Measurements from ENCODE around the gene RALGPS1. TPM values are rescaled to one million over a fixed set of nuclear protein-coding genes. Genes with fewer than 3 reads are reported as not detected.

Gene RALGPS1
- total and polyA plus RNA-seq, 2 of the 13 experiments (the other 11 are each of a cell fraction or from before 2014, with no cell fraction given), result 3.7 to 6.5 TPM

DNA sequence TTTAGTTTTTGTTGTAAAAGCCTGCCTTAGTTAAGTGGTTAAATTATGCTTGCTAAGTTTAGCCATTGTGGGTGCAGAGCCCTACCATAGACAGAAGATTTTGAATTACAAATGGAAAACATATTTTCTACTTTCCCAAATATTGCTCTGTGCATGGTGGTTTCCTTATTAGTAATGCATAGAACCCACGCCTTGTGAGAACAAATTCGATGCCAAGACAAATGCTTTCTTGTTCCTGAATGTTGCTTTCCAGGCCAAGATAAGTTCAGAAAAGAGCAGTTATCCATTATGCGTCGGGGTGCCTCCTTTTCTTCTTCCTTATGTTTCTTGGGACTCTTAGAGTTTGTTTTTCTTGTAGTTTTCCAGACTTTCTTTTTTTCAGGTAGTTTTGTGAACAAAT, 319.0 kb downstream of the RALGPS1 start:
- Histone ChIP-seq H3K27ac (ENCODE audit: extremely low read length, insufficient read depth, low read length) (no peak overlapping the region), H3K9ac (ENCODE audit: insufficient read depth, low read depth, low read length) (no peak overlapping the region), H3K4me3 (replicated peaks in 1 of 3; ENCODE audit: insufficient read depth in 1 of 3, low read depth in 2 of 3, low read length in 3 of 3) (no peak overlapping the region), H3K4me1 (ENCODE audit: insufficient read depth, low read length) (no peaks in the 10 kb centered on the region), H3K27me3 (ENCODE audit: control insufficient read depth in 1 of 2, insufficient read depth in 2 of 2, low read length in 2 of 2) (no peaks in the 10 kb centered on the region), H3K79me2 (ENCODE audit: insufficient read depth, low read length) (no peaks in the 10 kb centered on the region), H3K36me3 (replicated peaks in 1 of 2; ENCODE audit: control insufficient read depth in 1 of 2, insufficient read depth in 2 of 2, low read length in 2 of 2) (peaks cover 0 to 3% of the 10 kb centered on the region in 2 experiments; a peak in 1 of 5 replicates), H3K4me2 (ENCODE audit: low read depth, low read length) (no peak overlapping the region), H3K9me3 (ENCODE audit: low read length) (no peaks in the 10 kb centered on the region), H2AFZ (ENCODE audit: low read length) (no peak overlapping the region), H4K20me1 (ENCODE audit: insufficient read depth, low read length) (no peaks in the 10 kb centered on the region)
- no TSS peak for BruUV-seq (replicated peaks)
- ATAC-seq, result no peak
- FAIRE-seq, result no peak
- ChIA-PET POLR2A (no interaction called here), CTCF (ENCODE audit: low intra/inter-chr PET ratio, low total read pairs) (no interaction called here)
- in situ Hi-C loops (cut with HindIII; ENCODE audit: extremely low pct_ligation_motif_present, low pct_unique_long_range_greater_than_20kb), result no loop called here
- TF ChIP-seq ZFYVE20 (CRISPR knock-in tag; IDR thresholded peaks at IDR 0.05; ENCODE audit: borderline replicate concordance, low read depth), result no peak
- DNase-seq (ENCODE audit: low spot score), result no peak
- intact Hi-C loops (cut with micrococcal nuclease; ENCODE audit: unreplicated experiment), result no loop called here
- 99% methylated on average over 4 of the region's 4 CpGs for WGBS (ENCODE audit: low lambda C conversion rate)

DNA sequence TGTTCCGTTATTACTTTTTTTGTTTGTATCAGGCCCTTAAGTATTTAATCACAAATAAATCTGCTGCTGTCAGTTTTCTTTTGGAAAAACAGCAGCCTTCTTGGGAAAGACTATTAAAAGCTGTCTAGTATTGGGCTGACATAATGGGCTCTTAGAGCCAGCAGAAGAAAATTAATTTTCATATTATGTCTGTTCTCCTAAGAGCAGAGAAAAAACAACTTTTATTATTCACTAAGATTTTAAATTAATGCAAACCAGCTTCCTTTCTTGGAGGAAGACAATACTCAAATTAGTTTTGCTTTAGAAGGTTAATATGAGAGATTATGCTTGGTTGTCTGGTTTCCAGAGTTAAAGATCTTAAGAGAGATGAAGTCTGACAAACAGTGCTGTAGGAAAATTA, 319.4 kb downstream of the RALGPS1 start:
- Histone ChIP-seq H3K4me2 (ENCODE audit: low read depth, low read length) (no peak overlapping the region), H4K20me1 (ENCODE audit: insufficient read depth, low read length) (no peaks in the 10 kb centered on the region), H3K27ac (ENCODE audit: extremely low read length, insufficient read depth, low read length) (no peak overlapping the region), H3K4me1 (ENCODE audit: insufficient read depth, low read length) (no peaks in the 10 kb centered on the region), H3K27me3 (ENCODE audit: control insufficient read depth in 1 of 2, insufficient read depth in 2 of 2, low read length in 2 of 2) (no peaks in the 10 kb centered on the region), H3K9me3 (ENCODE audit: low read length) (no peaks in the 10 kb centered on the region), H2AFZ (ENCODE audit: low read length) (no peak overlapping the region), H3K79me2 (ENCODE audit: insufficient read depth, low read length) (no peaks in the 10 kb centered on the region), H3K9ac (ENCODE audit: insufficient read depth, low read depth, low read length) (no peak overlapping the region), H3K4me3 (replicated peaks in 1 of 3; ENCODE audit: insufficient read depth in 1 of 3, low read depth in 2 of 3, low read length in 3 of 3) (no peak overlapping the region), H3K36me3 (replicated peaks in 1 of 2; ENCODE audit: control insufficient read depth in 1 of 2, insufficient read depth in 2 of 2, low read length in 2 of 2) (peaks cover 0 to 3% of the 10 kb centered on the region in 2 experiments; a peak in 1 of 5 replicates)
- no peak for FAIRE-seq
- ChIA-PET CTCF (ENCODE audit: low intra/inter-chr PET ratio, low total read pairs) (no interaction called here), POLR2A (no interaction called here)
- BruUV-seq (replicated peaks), result no TSS peak
- in situ Hi-C loops (cut with HindIII; ENCODE audit: extremely low pct_ligation_motif_present, low pct_unique_long_range_greater_than_20kb) (no loop called here), intact Hi-C loops (cut with micrococcal nuclease; ENCODE audit: unreplicated experiment) (no loop called here)
- WGBS (ENCODE audit: low lambda C conversion rate), result 100% methylated on average over 1 of the region's 1 CpG
- no peak for DNase-seq (ENCODE audit: low spot score)
- no peak for ATAC-seq
- TF ChIP-seq, protein P1, sequence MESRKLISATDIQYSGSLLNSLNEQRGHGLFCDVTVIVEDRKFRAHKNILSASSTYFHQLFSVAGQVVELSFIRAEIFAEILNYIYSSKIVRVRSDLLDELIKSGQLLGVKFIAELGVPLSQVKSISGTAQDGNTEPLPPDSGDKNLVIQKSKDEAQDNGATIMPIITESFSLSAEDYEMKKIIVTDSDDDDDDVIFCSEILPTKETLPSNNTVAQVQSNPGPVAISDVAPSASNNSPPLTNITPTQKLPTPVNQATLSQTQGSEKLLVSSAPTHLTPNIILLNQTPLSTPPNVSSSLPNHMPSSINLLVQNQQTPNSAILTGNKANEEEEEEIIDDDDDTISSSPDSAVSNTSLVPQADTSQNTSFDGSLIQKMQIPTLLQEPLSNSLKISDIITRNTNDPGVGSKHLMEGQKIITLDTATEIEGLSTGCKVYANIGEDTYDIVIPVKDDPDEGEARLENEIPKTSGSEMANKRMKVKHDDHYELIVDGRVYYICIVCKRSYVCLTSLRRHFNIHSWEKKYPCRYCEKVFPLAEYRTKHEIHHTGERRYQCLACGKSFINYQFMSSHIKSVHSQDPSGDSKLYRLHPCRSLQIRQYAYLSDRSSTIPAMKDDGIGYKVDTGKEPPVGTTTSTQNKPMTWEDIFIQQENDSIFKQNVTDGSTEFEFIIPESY (CRISPR knock-in tag; IDR thresholded peaks at IDR 0.05), result no peak
- TF ChIP-seq SPEN (CRISPR knock-in tag; IDR thresholded peaks at IDR 0.05; ENCODE audit: low read depth) (no peak), PRMT3 (CRISPR knock-in tag; IDR thresholded peaks at IDR 0.05; ENCODE audit: borderline replicate concordance, low read depth) (no peak), RCOR2 (CRISPR knock-in tag; IDR thresholded peaks at IDR 0.05) (no peak), ZNF776 (CRISPR knock-in tag; IDR thresholded peaks at IDR 0.05) (no peak), HNF4G (IDR thresholded peaks at IDR 0.05; ENCODE audit: borderline replicate concordance, low read depth, low read length) (no peak), HNF4G (CRISPR knock-in tag; IDR thresholded peaks at IDR 0.05; ENCODE audit: borderline replicate concordance, low read depth) (no peak), MZF1 (CRISPR knock-in tag; IDR thresholded peaks at IDR 0.05; ENCODE audit: borderline replicate concordance) (no peak)
- TF ChIP-seq, protein P2, sequence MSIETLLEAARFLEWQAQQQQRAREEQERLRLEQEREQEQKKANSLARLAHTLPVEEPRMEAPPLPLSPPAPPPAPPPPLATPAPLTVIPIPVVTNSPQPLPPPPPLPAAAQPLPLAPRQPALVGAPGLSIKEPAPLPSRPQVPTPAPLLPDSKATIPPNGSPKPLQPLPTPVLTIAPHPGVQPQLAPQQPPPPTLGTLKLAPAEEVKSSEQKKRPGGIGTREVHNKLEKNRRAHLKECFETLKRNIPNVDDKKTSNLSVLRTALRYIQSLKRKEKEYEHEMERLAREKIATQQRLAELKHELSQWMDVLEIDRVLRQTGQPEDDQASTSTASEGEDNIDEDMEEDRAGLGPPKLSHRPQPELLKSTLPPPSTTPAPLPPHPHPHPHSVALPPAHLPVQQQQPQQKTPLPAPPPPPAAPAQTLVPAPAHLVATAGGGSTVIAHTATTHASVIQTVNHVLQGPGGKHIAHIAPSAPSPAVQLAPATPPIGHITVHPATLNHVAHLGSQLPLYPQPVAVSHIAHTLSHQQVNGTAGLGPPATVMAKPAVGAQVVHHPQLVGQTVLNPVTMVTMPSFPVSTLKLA (IDR thresholded peaks at IDR 0.05), result no peak

Data from HepG2 (cell line).